ENCODE results near the gene ITIH5.

Gene ITIH5

DNA sequence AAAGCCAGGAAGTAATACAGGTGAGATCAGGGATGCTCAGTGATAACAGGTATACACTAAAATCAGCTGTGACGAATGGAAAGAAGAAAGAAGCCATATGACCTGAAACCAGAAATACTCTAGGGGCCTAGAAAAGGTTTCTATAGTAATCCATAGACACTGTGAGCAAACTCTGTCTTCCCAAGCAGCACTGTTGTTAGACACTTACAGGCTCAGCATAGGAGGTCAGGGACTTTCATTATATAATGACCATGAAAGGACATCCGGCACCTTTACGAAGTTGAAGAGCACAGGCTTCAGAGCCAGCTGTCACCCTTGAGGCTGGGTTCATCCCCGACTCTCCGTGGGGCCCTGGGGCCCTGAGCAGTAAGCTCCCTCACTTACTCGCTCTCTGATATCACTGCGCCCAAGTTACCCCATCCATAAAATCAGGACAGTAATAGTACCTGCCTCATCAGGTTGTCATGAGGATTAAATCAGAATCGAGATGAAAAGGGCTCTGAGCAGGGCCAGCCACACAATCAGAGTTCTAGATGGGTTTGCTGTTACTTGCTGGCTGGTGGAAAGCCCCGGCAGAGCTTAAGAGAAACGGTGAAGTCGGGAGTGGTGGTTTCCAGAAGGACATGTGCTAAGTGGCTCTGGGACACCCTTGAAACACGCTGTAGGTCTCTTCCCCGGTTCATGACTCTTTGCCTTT lies 79.5 kb downstream of the ITIH5 start:
- H3F3A ChIP-seq (ENCODE audit: insufficient read depth, low read length): no peaks in the 10 kb centered on the region
- no peak overlapping the region for H3K4me2 ChIP-seq (ENCODE audit: low read depth, low read length)
- H2AFZ ChIP-seq (ENCODE audit: low read length): no peak overlapping the region

DNA sequence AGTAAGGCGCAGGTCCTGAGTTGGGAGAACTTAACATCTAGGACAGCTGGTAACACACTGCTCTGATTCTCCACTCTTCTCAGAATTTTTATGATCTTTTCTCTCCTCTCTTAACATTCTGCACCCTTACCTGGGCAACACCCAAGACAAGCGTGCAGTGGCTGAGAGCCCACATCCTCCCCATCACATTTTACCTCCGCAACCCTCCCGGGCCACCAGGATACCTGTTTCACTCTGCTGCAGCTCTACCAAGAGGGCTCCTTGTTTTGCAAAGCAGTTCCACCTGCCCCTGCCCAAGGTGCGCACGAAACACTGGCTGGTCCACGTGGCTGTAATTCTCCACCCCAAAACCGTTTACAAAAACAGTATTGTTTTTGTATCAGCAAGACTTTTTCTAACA lies 81.5 kb downstream of the ITIH5 start:
- DNase-seq: no peak
- no peak for TF ChIP-seq EZH2phosphoT487 (IDR thresholded peaks at IDR 0.05; ENCODE audit: low read length)
- no peak for TF ChIP-seq EZH2 (optimal IDR thresholded peaks at IDR 0.05; ENCODE audit: low read depth, low read length)
- TF ChIP-seq, protein P1, sequence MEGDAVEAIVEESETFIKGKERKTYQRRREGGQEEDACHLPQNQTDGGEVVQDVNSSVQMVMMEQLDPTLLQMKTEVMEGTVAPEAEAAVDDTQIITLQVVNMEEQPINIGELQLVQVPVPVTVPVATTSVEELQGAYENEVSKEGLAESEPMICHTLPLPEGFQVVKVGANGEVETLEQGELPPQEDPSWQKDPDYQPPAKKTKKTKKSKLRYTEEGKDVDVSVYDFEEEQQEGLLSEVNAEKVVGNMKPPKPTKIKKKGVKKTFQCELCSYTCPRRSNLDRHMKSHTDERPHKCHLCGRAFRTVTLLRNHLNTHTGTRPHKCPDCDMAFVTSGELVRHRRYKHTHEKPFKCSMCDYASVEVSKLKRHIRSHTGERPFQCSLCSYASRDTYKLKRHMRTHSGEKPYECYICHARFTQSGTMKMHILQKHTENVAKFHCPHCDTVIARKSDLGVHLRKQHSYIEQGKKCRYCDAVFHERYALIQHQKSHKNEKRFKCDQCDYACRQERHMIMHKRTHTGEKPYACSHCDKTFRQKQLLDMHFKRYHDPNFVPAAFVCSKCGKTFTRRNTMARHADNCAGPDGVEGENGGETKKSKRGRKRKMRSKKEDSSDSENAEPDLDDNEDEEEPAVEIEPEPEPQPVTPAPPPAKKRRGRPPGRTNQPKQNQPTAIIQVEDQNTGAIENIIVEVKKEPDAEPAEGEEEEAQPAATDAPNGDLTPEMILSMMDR (IDR thresholded peaks at IDR 0.05; ENCODE audit: low read length): no peak
- no peaks in the 10 kb centered on the region for H3K79me2 ChIP-seq (ENCODE audit: low read length)
- H3K4me3 ChIP-seq (ENCODE audit: low read length): no peak overlapping the region
- no peaks in the 10 kb centered on the region for H3K9me2 ChIP-seq (replicated peaks; ENCODE audit: insufficient read depth, low read length)
- H3K9me3 ChIP-seq (replicated peaks; ENCODE audit: insufficient read depth, low read length): no peaks in the 10 kb centered on the region
- no peak overlapping the region for H3K27ac ChIP-seq (ENCODE audit: low read length)
- H2AFZ ChIP-seq (ENCODE audit: low read length): no peak overlapping the region
- no peaks in the 10 kb centered on the region for H3K4me1 ChIP-seq (ENCODE audit: low read length)
- H3K4me2 ChIP-seq (ENCODE audit: low read depth, low read length): no peak overlapping the region
- H3F3A ChIP-seq (ENCODE audit: insufficient read depth, low read length): no peaks in the 10 kb centered on the region
- H3K9ac ChIP-seq (ENCODE audit: low read length): no peak overlapping the region
- H3K27me3 ChIP-seq (replicated peaks; ENCODE audit: insufficient read depth, low read length): no peaks in the 10 kb centered on the region
- H3K36me3 ChIP-seq (replicated peaks; ENCODE audit: insufficient read depth, low read length): no peaks in the 10 kb centered on the region
- no peaks in the 10 kb centered on the region for H4K20me1 ChIP-seq (ENCODE audit: insufficient read depth, low read length)

More for the DNA sequence above, 79.5 kb downstream of the ITIH5 start:
- H3K36me3 ChIP-seq (replicated peaks; ENCODE audit: insufficient read depth, low read length): no peaks in the 10 kb centered on the region
- no peak overlapping the region for H3K27ac ChIP-seq (ENCODE audit: low read length)
- no peaks in the 10 kb centered on the region for H4K20me1 ChIP-seq (ENCODE audit: insufficient read depth, low read length)
- TF ChIP-seq EZH2 (optimal IDR thresholded peaks at IDR 0.05; ENCODE audit: low read depth, low read length): no peak
- TF ChIP-seq EZH2phosphoT487 (IDR thresholded peaks at IDR 0.05; ENCODE audit: low read length): no peak
- TF ChIP-seq, protein P1 (IDR thresholded peaks at IDR 0.05; ENCODE audit: low read length): no peak
- no peak overlapping the region for H3K9ac ChIP-seq (ENCODE audit: low read length)
- H3K4me3 ChIP-seq (ENCODE audit: low read length): no peak overlapping the region
- no peaks in the 10 kb centered on the region for H3K9me2 ChIP-seq (replicated peaks; ENCODE audit: insufficient read depth, low read length)
- H3K9me3 ChIP-seq (replicated peaks; ENCODE audit: insufficient read depth, low read length): no peaks in the 10 kb centered on the region
- H3K4me1 ChIP-seq (ENCODE audit: low read length): no peaks in the 10 kb centered on the region
- no peaks in the 10 kb centered on the region for H3K27me3 ChIP-seq (replicated peaks; ENCODE audit: insufficient read depth, low read length)
- no peak for DNase-seq
- no peaks in the 10 kb centered on the region for H3K79me2 ChIP-seq (ENCODE audit: low read length)

DNA sequence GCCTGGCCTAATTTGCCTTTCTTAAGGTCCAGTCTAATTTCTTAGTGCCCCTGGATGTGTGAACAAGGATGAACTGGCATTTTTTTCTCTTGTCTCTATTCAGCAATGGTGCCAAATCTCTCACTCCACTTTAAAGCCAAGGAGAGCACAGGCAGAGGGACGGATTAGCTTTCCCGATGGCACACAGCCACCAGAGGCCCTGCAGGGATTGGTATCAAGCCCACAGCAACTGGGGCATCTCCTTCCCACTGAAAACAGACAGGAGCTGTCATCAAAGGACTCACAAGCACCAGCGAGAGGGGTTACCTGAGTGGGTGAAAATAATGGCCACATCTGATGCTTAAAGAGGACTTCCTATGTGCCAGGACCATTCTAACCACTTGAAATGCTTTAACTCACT lies 83.1 kb downstream of the ITIH5 start:
- no peak for TF ChIP-seq EZH2phosphoT487 (IDR thresholded peaks at IDR 0.05; ENCODE audit: low read length)
- TF ChIP-seq, protein P1 (IDR thresholded peaks at IDR 0.05; ENCODE audit: low read length): no peak
- TF ChIP-seq EZH2 (optimal IDR thresholded peaks at IDR 0.05; ENCODE audit: low read depth, low read length): no peak

More for the DNA sequence above, 83.1 kb downstream of the ITIH5 start:
- Histone ChIP-seq H3K27ac (ENCODE audit: low read length) (no peak overlapping the region), H4K20me1 (ENCODE audit: insufficient read depth, low read length) (no peaks in the 10 kb centered on the region), H3K79me2 (ENCODE audit: low read length) (no peaks in the 10 kb centered on the region), H3K4me3 (ENCODE audit: low read length) (no peak overlapping the region), H3K4me1 (ENCODE audit: low read length) (no peaks in the 10 kb centered on the region), H3F3A (ENCODE audit: insufficient read depth, low read length) (no peaks in the 10 kb centered on the region), H3K9ac (ENCODE audit: low read length) (no peak overlapping the region), H3K9me3 (replicated peaks; ENCODE audit: insufficient read depth, low read length) (no peaks in the 10 kb centered on the region), H3K4me2 (ENCODE audit: low read depth, low read length) (no peak overlapping the region), H2AFZ (ENCODE audit: low read length) (no peak overlapping the region), H3K9me2 (replicated peaks; ENCODE audit: insufficient read depth, low read length) (no peaks in the 10 kb centered on the region), H3K36me3 (replicated peaks; ENCODE audit: insufficient read depth, low read length) (no peaks in the 10 kb centered on the region), H3K27me3 (replicated peaks; ENCODE audit: insufficient read depth, low read length) (no peaks in the 10 kb centered on the region)
- no peak for DNase-seq

Data from MM.1S (cell line).